Medulla oblongata (tissue), 1 donor: ENCODE measurements around the gene SORL1.
A peak's percentile ranks its signal among the peaks of the same experiment; 100 is the strongest.
"Not testable (repeated sequence)": the region's sequence is repeated elsewhere in the genome, so short reads cannot be mapped to it uniquely, and the experiment has no call there.

Experiments used
- DNase-seq: peaks from one replicate; pipeline ENCODE4 v3.0.0-alpha.2; 2015; ENCODE audit errors: extremely low spot score

SORL1 gene

GRCh38 chr11:121500275-121500674, 48.2 kb downstream of the SORL1 start:
- no peak for DNase-seq

GRCh38 chr11:121500717-121501116, 48.6 kb downstream of the SORL1 start:
- DNase-seq: no peak

- DNase-seq: no peak
These were observed 50.9 kb downstream of the SORL1 start for GRCh38 chr11:121503051-121503450.

- DNase-seq: not testable (repeated sequence)
These were observed 54.1 kb downstream of the SORL1 start for GRCh38 chr11:121506237-121506636.

GRCh38 chr11:121508449-121508848, 56.3 kb downstream of the SORL1 start:
- peak; percentile 89 for DNase-seq

- DNase-seq: no peak
These were observed 58.3 kb downstream of the SORL1 start for GRCh38 chr11:121510438-121510837.

- peak; percentile 77 for DNase-seq
These were observed 60.7 kb downstream of the SORL1 start for GRCh38 chr11:121512468-121513465.

GRCh38 chr11:121513807-121514206, 61.7 kb downstream of the SORL1 start:
- peak; percentile 51 for DNase-seq

- no peak for DNase-seq
These were observed 62.6 kb downstream of the SORL1 start for GRCh38 chr11:121514432-121515334.

GRCh38 chr11:121515335-121515671, 63.2 kb downstream of the SORL1 start:
- no peak for DNase-seq

- no peak for DNase-seq
These were observed 65.9 kb downstream of the SORL1 start for GRCh38 chr11:121517996-121518395.

GRCh38 chr11:121520243-121521144, 68.4 kb downstream of the SORL1 start:
- DNase-seq: no peak

- peak; percentile 59 for DNase-seq
These were observed 69.3 kb downstream of the SORL1 start for GRCh38 chr11:121521145-121522042.

GRCh38 chr11:121522043-121522941, 70.2 kb downstream of the SORL1 start:
- DNase-seq: no peak

- no peak for DNase-seq
These were observed 71.6 kb downstream of the SORL1 start for GRCh38 chr11:121523581-121524232.

GRCh38 chr11:121524233-121524631, 72.1 kb downstream of the SORL1 start:
- DNase-seq: peak; percentile 73

GRCh38 chr11:121525376-121525775, 73.3 kb downstream of the SORL1 start:
- DNase-seq: no peak

GRCh38 chr11:121530257-121530656, 78.1 kb downstream of the SORL1 start:
- no peak for DNase-seq

- no peak for DNase-seq
These were observed 81.5 kb downstream of the SORL1 start for GRCh38 chr11:121533601-121534000.
